HG03460 (cell line): ENCODE measurements around the gene ZIC4.

Experiments used
- ATAC-seq: cut with Tn5 transposase; IDR thresholded peaks from one replicate; pipeline ENCODE4 v1.9.1; 2021; ENCODE audit not compliant: unreplicated experiment

ZIC4 gene

GRCh38 chr3:147406028-147406931, at the start of gene ZIC4:
Gene ZIC4 (minus strand): TSS chr3:147406543. CDS start chr3:147402797, 3,746 bp downstream.
- ATAC-seq = no peak

DNA sequence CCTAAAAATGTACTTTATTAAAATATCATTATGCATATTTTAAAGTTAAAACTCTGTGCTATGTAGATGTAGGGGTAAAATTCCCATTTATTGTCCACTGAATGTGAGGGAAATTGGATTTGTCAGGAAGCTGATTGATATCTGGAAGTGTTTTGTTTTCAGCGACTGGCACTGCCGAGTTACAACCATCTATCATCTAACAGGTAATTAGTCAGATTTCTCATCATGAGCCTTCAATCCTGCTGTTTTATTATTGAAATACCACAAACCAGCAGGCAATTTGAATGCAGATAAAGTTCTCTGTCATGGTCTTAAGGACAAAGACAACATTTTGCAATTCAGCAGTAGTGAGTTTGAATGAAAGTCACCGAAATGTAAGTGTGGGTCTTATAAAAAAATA, 43.3 kb upstream of the ZIC4 start:
- no peak for ATAC-seq

- no peak for ATAC-seq
Observed at GRCh38 chr3:147447224-147447623, 40.9 kb upstream of the ZIC4 start.

GRCh38 chr3:147431751-147432150, 25.4 kb upstream of the ZIC4 start:
- no peak for ATAC-seq

DNA sequence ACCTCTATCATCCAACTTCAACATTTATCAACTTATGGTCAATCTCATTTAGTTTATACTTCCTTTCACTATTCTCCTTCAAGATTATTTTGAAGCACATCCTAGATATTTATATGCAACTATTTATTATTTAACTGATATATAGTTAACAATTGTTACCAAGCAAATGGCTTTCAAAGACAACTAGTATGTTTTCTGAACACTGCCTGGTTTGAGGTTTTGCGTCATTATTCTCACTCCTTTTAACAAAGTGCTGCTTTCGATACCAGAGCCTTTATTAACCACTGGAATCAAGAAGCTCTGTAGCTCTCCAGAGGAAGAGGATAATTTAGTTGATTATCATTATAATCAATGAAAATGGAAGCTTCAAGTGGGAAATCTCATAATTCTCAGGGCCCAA, 22.4 kb upstream of the ZIC4 start:
- no peak for ATAC-seq

DNA sequence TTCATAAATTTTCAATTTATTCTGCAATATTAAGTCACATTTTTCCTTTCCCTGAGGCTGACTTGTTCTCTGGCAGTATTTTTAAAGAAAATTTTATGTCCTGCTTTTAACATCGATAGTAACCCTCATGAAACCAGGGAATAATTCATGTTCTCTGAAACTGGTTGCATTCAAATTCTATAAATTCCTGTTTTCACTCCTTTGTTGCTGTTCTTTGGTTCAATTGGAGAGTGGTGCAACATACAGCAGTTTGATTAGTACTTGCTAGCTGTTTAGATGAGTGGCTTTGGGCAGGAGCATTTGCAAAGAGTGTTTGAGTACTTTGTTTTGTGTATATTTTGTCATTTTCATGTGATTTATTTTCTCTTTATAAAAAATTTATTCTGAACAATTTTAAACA, 22.0 kb upstream of the ZIC4 start:
- no peak for ATAC-seq

DNA sequence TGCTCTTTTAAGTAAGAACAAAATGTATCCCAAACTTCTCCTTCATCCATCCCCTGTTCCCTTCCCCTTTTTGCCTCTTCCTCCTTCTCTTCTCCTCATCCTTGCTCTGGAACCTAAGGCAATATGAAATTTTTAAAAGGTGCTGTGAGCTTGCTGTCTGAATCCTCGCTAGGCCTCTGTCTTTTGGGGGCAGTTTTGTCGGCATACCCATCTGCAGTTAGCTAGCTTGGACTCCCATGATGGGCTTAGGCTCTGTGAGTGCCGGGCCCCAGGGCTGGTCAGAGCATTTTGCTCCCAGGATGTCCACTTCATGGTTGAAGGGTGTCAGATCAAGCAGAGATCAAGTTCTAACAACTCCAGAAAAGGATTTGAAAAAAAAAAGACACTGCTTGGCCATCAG, 21.4 kb upstream of the ZIC4 start:
- no peak for ATAC-seq

DNA sequence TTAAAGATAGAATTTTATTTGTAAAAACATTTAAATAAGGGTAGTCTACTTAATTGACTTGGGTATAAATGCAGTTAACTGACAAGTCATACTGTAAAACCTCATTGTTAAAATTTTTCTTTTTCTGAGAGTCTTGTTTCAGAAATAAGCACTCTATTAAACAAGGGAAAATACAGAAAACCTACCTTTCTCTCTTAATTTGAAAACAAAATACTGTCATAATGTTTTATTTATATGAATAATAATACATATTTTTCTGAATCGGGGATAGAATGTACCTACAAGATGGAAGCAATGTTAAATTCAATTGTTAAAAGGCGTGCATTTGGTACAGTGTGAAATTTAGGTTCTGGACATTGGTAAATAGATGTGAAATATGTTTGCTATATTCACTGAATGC, 20.6 kb upstream of the ZIC4 start:
- no peak for ATAC-seq

- ATAC-seq = no peak
Observed at GRCh38 chr3:147425388-147425850, 19.1 kb upstream of the ZIC4 start.

GRCh38 chr3:147424581-147425387, 18.4 kb upstream of the ZIC4 start:
- ATAC-seq = no peak

DNA sequence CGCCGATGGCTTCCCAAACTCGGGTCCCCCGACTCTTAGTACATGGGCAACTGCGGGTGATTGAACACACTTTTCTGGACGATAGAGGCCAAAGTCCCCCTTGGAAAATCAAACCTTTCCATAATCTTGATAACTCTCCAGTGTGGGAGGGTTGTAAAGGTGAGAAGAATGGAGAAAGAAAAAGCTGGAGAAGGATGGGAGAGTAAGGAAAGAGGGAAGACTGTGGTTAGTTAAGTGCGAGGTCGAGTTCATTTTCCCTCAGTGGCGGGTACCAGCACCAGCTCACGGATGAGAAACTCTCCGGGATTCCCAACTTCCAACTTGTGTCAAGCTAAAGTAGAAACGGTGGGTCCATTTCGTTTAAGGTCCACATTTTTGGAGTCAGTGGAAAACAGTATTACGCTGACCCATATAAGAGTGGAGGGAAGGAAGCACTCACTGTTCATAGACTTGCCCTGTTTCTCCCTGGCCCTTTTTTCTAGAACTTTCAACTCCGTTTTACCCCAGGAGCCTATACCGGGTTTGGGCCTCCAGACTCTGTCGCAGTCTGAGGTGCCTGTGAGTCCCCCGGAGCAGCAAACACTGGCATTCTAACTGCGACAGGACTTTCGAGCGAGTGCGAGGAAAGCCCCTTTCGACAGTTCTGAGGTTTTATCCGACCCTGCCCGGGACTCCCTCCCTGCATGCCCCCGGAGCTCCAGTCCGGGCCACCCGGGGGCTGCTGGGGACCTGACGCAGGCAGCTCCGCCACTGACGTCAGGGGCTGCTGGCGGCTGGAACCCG, 17.6 kb upstream of the ZIC4 start:
- ATAC-seq = no peak

DNA sequence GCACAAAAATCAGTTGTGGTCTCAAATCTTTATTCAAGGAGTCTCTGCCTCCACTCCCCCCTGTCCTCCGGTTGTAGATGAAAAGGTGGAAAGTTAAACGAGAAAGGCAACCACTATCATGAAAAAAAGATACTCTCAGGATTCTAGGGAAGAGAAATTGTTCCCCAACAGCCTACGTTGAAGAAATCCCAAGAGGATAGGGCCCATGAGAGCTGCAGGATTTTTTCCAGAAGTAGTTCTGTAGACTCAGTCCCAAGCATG, 17.1 kb upstream of the ZIC4 start:
- no peak for ATAC-seq

- ATAC-seq = no peak
Observed at GRCh38 chr3:147422601-147423536, 16.5 kb upstream of the ZIC4 start.

GRCh38 chr3:147422196-147422595, 15.9 kb upstream of the ZIC4 start:
- no peak for ATAC-seq

- ATAC-seq = no peak
Observed at GRCh38 chr3:147421184-147421912, 15.0 kb upstream of the ZIC4 start.

- no peak for ATAC-seq
Observed at GRCh38 chr3:147420353-147421183, 14.2 kb upstream of the ZIC4 start.

DNA sequence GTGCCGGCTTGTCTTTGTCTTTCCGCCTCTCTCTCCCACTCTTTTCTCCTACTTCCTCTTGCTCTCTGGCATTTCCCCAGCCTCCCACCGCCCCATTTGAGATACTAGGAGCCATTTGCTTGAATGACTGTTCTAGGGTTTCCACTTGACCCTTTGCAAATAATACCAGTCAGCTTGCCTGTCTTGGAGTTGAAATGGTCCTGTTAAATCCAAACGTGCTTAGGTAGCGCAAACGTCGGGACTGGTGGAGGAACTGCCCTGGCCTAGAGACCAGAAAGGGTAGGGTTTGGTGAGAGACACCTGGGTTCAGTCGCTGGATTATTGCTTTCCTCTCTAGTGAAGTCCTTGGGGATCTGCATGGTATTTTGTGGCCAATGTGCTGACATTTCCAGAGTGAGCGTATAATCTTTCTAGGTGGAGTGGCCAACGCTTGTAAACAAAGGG, 13.5 kb upstream of the ZIC4 start:
- no peak for ATAC-seq

DNA sequence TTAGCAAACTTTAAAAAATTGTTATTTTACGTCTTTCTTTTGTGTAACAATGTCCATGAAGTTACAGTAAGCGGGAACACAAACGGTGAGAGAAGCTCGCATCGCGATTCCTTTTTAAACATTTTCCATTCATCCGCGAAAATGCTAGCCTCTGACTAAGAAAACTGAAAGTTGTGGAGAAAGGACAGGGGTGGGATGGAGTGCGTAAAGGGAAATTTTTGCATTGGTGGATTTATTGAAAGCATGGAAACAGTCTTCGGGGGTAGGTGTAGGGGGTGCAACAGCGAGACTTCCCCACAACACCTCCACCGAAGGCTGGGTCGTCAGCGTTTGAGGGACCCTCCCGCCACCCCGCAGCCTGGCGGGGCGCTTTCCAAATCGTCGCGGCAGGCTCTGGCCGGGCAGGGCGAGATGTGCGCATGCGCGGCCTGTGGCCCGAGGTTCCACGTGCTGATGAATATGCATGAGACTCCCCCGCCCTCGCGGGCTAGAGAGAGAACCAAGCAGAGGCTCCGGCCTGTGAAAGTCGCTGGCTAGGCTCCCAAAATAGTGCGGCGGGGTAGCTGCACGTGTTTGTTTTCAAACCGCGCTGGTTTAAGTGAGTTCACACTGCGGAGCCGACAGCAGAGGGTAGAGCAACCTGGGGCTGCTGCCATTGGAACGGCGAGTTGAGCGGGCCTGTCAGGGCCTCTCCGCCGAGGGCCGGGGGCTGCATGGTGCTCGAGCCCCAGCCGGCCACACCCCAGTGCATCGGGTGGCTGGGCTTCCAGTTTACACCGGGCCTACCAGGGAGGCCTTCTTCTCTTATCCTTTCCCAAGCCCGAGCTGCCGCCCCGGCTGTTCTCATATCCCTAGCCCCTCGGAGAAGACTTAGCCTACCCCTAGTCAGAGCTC, 12.7 kb upstream of the ZIC4 start:
- no peak for ATAC-seq
